Type B pancreatic cell (in vitro differentiated cells): Measurements from ENCODE around the gene BTBD9. TPM values are rescaled to one million over a fixed set of nuclear protein-coding genes. Genes with fewer than 3 reads are reported as not detected.

Source experiments
- DNase-seq: peaks from one replicate; pipeline ENCODE4 v3.0.0; 2021; ENCODE audit warnings: mixed read lengths; ENCODE audit not compliant: unreplicated experiment; ENCODE audit errors: extremely low spot score
- H3K27ac Mint-ChIP-seq: 2 replicates; pipeline ENCODE4 v1.8.0; 2021; ENCODE audit warnings: mild to moderate bottlenecking, mixed read lengths
- H3K27me3 Mint-ChIP-seq: 2 replicates; pipeline ENCODE4 v1.8.0; 2021; ENCODE audit warnings: mixed read lengths
- H3K36me3 Mint-ChIP-seq: 2 replicates; pipeline ENCODE4 v1.8.0; 2021; ENCODE audit warnings: mixed read lengths
- H3K4me1 Mint-ChIP-seq: one replicate; pipeline ENCODE4 v1.8.0; 2021; ENCODE audit warnings: mixed read lengths; ENCODE audit not compliant: unreplicated experiment
- H3K4me3 Mint-ChIP-seq: 2 replicates; pipeline ENCODE4 v1.8.0; 2021; ENCODE audit warnings: mild to moderate bottlenecking, mixed read lengths
- H3K9me3 Mint-ChIP-seq: 2 replicates; pipeline ENCODE4 v1.8.0; 2021; ENCODE audit warnings: mixed read lengths
- total RNA-seq: library from RNA; stranded (reverse); gene quantifications from 2 replicates; pipeline ENCODE4 v1.2.1, GENCODE V29; 2021; ENCODE audit warnings: low replicate concordance
- TF ChIP-seq, protein P1 (sequence below): fragments of 200-600 bp; sonication (generic); conservative IDR thresholded peaks from 2 replicates; pipeline ENCODE4 v1.5.0; 2021; ENCODE audit warnings: antibody characterized with exemption, mild to moderate bottlenecking

BTBD9 gene
- total RNA-seq, 1 donor from 2014 or later, result 14.9 TPM

DNA sequence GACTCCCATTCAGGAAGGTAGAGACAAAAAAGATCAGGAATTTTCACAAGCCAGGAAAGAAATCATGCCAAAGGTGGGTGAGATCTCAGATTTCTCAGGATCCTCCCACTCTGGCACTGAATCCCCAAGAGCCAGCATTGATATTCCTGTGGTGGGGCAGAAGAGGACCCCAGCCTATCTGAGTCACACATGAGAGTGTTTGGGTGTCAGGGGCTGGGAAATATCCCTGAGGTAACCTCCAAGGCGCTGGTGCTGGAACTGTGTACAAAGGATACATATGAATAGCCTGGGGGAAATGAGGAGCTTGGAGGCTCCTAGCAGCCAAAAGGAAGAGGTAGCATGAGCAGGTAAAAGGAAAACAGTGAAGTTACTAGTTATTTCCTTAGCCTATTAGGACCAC lies 369.4 kb downstream of the BTBD9 start:
- H3K27me3 Mint-ChIP-seq, result peaks cover 3% of the 10 kb centered on the region
- no peak overlapping the region for H3K4me3 Mint-ChIP-seq
- H3K27ac Mint-ChIP-seq, result no peak overlapping the region
- H3K9me3 Mint-ChIP-seq, result no peaks in the 10 kb centered on the region
- H3K36me3 Mint-ChIP-seq, result no peaks in the 10 kb centered on the region
- peaks cover 21% of the 10 kb centered on the region for H3K4me1 Mint-ChIP-seq
- TF ChIP-seq, protein P1, sequence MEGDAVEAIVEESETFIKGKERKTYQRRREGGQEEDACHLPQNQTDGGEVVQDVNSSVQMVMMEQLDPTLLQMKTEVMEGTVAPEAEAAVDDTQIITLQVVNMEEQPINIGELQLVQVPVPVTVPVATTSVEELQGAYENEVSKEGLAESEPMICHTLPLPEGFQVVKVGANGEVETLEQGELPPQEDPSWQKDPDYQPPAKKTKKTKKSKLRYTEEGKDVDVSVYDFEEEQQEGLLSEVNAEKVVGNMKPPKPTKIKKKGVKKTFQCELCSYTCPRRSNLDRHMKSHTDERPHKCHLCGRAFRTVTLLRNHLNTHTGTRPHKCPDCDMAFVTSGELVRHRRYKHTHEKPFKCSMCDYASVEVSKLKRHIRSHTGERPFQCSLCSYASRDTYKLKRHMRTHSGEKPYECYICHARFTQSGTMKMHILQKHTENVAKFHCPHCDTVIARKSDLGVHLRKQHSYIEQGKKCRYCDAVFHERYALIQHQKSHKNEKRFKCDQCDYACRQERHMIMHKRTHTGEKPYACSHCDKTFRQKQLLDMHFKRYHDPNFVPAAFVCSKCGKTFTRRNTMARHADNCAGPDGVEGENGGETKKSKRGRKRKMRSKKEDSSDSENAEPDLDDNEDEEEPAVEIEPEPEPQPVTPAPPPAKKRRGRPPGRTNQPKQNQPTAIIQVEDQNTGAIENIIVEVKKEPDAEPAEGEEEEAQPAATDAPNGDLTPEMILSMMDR, result no peak
- DNase-seq, result no peak

DNA sequence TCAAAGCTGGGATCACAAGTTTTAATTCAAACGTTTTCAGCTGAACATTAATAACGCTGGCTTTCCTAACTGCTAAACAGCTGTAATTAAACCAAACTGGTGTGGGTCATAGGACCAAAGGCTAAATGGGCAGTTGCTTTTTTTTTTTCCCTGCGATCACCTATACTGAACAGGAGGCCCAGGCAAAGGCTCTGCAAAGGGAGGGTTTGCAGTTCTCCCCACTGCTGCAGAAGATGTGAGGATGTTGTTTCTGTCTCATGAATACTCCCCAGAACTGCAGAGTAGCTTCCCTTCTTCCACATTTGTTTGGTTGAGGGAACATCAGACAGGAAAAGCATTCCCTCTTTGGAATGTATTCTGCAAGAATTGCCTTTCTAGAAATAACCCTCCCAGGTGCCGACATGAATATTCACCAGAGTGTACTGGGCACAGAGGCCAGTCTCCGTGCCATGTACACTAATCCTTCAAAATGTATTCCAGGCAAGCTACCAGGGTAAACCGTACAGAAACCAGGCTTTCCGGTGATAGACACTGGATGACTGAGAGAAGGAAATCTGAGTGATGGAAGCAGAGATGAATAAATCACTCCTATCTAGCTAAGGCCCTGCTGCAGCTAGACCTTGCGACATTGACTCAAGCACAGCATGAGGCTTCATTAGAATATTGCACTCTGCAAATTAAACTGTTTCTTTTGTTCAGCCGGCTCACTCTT lies 370.1 kb downstream of the BTBD9 start:
- TF ChIP-seq, protein P1, result no peak
- peaks cover 3% of the 10 kb centered on the region for H3K27me3 Mint-ChIP-seq
- no peak overlapping the region for H3K4me3 Mint-ChIP-seq
- H3K36me3 Mint-ChIP-seq, result no peaks in the 10 kb centered on the region
- H3K4me1 Mint-ChIP-seq, result peaks cover 26% of the 10 kb centered on the region
- no peaks in the 10 kb centered on the region for H3K9me3 Mint-ChIP-seq
- DNase-seq, result no peak
- no peak overlapping the region for H3K27ac Mint-ChIP-seq

DNA sequence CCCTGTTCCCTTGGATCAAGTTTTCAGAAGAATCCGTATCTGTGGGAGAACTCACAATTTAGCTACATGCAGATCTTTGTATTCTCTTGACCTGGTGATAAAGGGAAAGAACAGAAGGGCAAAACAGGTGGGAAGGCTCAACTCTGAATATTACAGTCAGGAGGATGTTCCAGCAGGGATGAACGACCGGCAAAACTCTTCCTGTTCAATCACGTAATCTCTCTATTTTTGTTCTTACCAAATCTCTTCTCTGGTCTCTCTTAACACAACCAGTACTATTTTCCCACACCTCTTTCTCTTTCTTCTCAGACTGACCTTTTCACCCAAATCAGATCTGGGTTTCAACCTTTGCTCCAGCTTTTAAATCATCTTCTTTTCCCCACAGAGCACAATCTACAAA lies 371.4 kb downstream of the BTBD9 start:
- TF ChIP-seq, protein P1, result no peak
- peak overlapping the region; percentile 36 for H3K27ac Mint-ChIP-seq
- H3K36me3 Mint-ChIP-seq, result no peaks in the 10 kb centered on the region
- H3K9me3 Mint-ChIP-seq, result no peaks in the 10 kb centered on the region
- no peak for DNase-seq
- no peak overlapping the region for H3K4me3 Mint-ChIP-seq
- H3K27me3 Mint-ChIP-seq, result peaks cover 3% of the 10 kb centered on the region
- H3K4me1 Mint-ChIP-seq, result peaks cover 38% of the 10 kb centered on the region

DNA sequence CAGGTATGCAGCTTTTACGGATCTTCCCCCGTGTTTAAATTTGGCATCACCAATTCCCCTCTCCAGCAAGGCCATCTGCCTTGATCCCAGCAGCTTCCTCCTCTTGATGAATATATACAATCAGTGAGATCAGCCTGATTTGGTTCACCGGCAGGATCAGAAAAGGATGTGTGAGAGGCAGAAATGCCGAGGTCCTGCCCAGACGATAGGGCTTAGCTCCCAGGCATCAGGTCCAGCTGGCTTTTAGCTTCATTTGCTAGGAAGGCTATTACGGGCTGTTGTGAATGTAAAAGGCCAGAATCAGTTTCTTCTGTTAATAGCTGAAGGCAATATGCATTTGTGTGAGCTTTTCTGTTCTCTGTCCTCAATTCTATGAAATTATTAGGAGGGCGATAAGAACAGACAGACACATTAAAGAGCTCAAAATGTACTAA lies 372.8 kb downstream of the BTBD9 start:
- Mint-ChIP-seq H3K4me3 (no peak overlapping the region), H3K27ac (no peak overlapping the region), H3K27me3 (peaks cover 3% of the 10 kb centered on the region), H3K9me3 (no peaks in the 10 kb centered on the region), H3K36me3 (no peaks in the 10 kb centered on the region), H3K4me1 (peaks cover 52% of the 10 kb centered on the region)
- TF ChIP-seq, protein P1, result no peak
- no peak for DNase-seq

DNA sequence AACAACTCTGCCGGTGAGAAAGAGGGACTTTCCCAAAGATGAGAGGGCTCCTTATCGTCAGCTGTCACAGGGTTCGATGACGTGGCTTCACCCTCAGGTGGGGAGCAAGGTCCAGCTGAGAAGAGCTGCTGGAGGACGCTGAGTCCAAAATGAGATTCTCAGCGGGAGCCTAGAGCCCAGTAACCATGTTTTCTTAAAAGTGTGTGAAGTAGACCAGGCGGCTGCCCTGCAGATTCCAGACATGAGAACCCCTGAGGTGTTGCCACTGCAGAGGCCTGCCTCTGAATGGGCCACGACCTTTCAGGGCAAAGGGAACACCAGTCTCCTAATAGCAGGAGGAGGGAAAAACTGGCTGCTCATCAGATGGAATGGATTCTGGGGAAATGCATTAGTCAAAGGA lies 375.1 kb downstream of the BTBD9 start:
- peaks cover 54% of the 10 kb centered on the region for H3K4me1 Mint-ChIP-seq
- no peak for DNase-seq
- peak overlapping the region; percentile 2 for H3K27ac Mint-ChIP-seq
- TF ChIP-seq, protein P1, result no peak
- no peaks in the 10 kb centered on the region for H3K9me3 Mint-ChIP-seq
- H3K27me3 Mint-ChIP-seq, result peaks cover under 1% of the 10 kb centered on the region
- H3K36me3 Mint-ChIP-seq, result no peaks in the 10 kb centered on the region
- no peak overlapping the region for H3K4me3 Mint-ChIP-seq
